Testis (tissue), 2 donors: ENCODE results near the gene C12orf42.

Experiments used
- CTCF ChIP-seq, 3 experiments: fragments of 450-650 bp in 2 of 3; fragments of 200-600 bp in 1 of 3; sonication (generic) in 1 of 3; IDR thresholded peaks; one replicate each; pipeline ENCODE4 v1.5.1; 2016 to 2019; ENCODE audit warnings: antibody characterized with exemption in 3 of 3, mild to moderate bottlenecking in 2 of 3, moderate library complexity in 1 of 3
- POLR2A ChIP-seq: fragments of 450-650 bp; IDR thresholded peaks from one replicate; pipeline ENCODE4 v1.6.1; 2017; ENCODE audit warnings: antibody characterized with exemption, mild to moderate bottlenecking, moderate library complexity

GRCh38 chr12:103354403-103354802 is 141.4 kb downstream of the C12orf42 start:
- TF ChIP-seq CTCF (IDR thresholded peaks at IDR 0.05) (no peak), POLR2A (no peak)
